Uterus (tissue), 4 donors: ENCODE measurements around the gene ANKRD63. TPM values are rescaled to one million over a fixed set of nuclear protein-coding genes. Genes with fewer than 3 reads are reported as not detected.

Experiments used
- DNase-seq, 2 donors: peaks; one replicate each; pipeline ENCODE4 v3.0.0-alpha.2; 2019 to 2020
- H3K27ac ChIP-seq, 2 donors: fragments of 200-600 bp; sonication (generic); 1 replicate in 1 of 2; 2 replicates in 1 of 2; pipeline ENCODE4 v1.5.1; 2016 to 2018
- H3K27me3 ChIP-seq, 2 donors: fragments of 200-600 bp; sonication (generic); one replicate each; pipeline ENCODE4 v1.5.1; 2018 to 2019; ENCODE audit warnings: control low read depth in 1 of 2
- H3K36me3 ChIP-seq, 2 donors: fragments of 200-600 bp; sonication (generic); one replicate each; pipeline ENCODE4 v1.5.1; 2019; ENCODE audit warnings: control low read depth in 1 of 2
- H3K4me1 ChIP-seq, 2 donors: fragments of 200-600 bp; sonication (generic); one replicate each; pipeline ENCODE4 v1.5.1; 2018 to 2019; ENCODE audit warnings: control low read depth in 1 of 2
- H3K4me3 ChIP-seq, 2 donors: fragments of 200-600 bp; sonication (generic); 1 replicate in 1 of 2; 2 replicates in 1 of 2; pipeline ENCODE4 v1.5.1; 2018 to 2019; ENCODE audit warnings: mild to moderate bottlenecking in 1 of 2
- H3K9me3 ChIP-seq, 2 donors: fragments of 200-600 bp; sonication (generic); one replicate each; pipeline ENCODE4 v1.5.1; 2019; ENCODE audit warnings: control low read depth in 1 of 2
- POLR2A ChIP-seq, 2 donors: fragments of 450-650 bp; IDR thresholded peaks; one replicate each; pipeline ENCODE4 v1.6.1; 2016; ENCODE audit warnings: antibody characterized with exemption in 2 of 2, mild to moderate bottlenecking in 1 of 2, moderate library complexity in 1 of 2
- intact Hi-C: fragments of 100-400 bp; cut with DNase I; formaldehyde crosslinking; loops from one replicate; pipeline ENCODE4 v1.15.1; 2023; ENCODE audit warnings: low total_unique reads
- total RNA-seq, 4 donors: library from RNA; depleted of rRNA in 3 of 4; stranded (reverse); fragments of >200 nt in 3 of 4; gene quantifications; one replicate each; pipeline versions ENCODE4 v1.1.0 to v1.2.4, GENCODE V29; 2014 to 2023
- TF ChIP-seq, protein P1 (sequence below), 4 experiments: fragments of 200-600 bp in 2 of 4; fragments of 450-650 bp in 2 of 4; sonication (generic) in 2 of 4; IDR thresholded peaks; one replicate each; pipeline ENCODE4 v1.5.1; 2016 to 2019; ENCODE audit warnings: antibody characterized with exemption in 4 of 4, mild to moderate bottlenecking in 2 of 4, moderate library complexity in 1 of 4
- donor health status: DM: yes; HTN: yes; CAD: no.

Gene ANKRD63
- total RNA-seq, 4 donors from 2014 or later: 0.28 to 0.52 TPM; not detected in 2

DNA sequence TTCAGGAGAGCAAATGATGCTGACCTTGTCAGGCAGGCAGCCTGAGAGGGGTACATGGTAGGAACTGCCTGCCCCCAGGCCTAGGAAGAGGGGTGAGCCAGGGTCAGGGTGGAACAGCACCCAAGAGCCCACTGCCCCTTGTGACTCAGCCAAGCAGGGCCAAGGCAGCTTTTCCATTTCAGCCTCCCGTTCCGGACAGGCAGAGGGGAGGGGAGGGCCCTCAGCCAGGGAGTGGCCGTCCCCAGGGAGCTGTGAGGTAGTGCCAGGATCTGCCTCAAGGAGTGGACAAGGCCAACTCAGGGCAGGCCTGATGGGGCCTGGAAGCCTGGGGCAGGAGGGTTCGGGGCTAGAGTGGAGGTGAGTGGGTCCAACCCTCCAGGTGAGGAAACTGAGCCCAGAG is 5.1 kb upstream of the ANKRD63 start:
- peaks cover 4 to 5% of the 10 kb centered on the region in 2 donors for H3K27me3 ChIP-seq
- no peak for DNase-seq
- TF ChIP-seq, protein P1, sequence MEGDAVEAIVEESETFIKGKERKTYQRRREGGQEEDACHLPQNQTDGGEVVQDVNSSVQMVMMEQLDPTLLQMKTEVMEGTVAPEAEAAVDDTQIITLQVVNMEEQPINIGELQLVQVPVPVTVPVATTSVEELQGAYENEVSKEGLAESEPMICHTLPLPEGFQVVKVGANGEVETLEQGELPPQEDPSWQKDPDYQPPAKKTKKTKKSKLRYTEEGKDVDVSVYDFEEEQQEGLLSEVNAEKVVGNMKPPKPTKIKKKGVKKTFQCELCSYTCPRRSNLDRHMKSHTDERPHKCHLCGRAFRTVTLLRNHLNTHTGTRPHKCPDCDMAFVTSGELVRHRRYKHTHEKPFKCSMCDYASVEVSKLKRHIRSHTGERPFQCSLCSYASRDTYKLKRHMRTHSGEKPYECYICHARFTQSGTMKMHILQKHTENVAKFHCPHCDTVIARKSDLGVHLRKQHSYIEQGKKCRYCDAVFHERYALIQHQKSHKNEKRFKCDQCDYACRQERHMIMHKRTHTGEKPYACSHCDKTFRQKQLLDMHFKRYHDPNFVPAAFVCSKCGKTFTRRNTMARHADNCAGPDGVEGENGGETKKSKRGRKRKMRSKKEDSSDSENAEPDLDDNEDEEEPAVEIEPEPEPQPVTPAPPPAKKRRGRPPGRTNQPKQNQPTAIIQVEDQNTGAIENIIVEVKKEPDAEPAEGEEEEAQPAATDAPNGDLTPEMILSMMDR (IDR thresholded peaks at IDR 0.05): no peak
- TF ChIP-seq POLR2A (IDR thresholded peaks at IDR 0.05): no peak
- H3K4me3 ChIP-seq: no peak overlapping the region
- intact Hi-C loops: loop anchor here (10.0 kb wide), 1 partner anchor 57 kb away; the partner anchor contains the start of gene CCDC9B
- peaks cover 0 to 5% of the 10 kb centered on the region in 2 donors for H3K4me1 ChIP-seq
- H3K9me3 ChIP-seq: no peaks in the 10 kb centered on the region
- H3K27ac ChIP-seq: no peak overlapping the region
- no peaks in the 10 kb centered on the region for H3K36me3 ChIP-seq

DNA sequence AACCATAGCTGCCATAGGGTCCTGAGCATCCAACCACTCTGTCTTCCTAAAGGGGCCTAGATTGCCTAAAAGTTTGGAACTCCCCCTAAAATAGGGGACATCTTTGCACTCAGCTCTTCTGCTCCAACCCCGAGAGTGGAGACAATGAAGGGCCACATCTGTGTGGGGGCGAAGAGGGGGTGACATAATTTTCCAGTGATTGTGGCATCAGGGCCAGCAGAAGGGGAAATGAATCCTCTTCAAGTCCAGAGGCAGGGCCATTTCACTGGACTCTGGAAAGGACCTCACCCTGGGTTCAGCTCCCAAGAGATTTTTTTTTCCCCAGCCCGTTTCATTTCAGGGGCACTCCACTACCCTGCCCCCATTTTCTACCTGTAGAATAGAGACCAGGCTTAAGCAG is 4.6 kb upstream of the ANKRD63 start:
- Histone ChIP-seq H3K36me3 (no peaks in the 10 kb centered on the region), H3K4me1 (peaks cover 0 to 9% of the 10 kb centered on the region in 2 donors), H3K9me3 (no peaks in the 10 kb centered on the region), H3K4me3 (no peak overlapping the region), H3K27ac (no peak overlapping the region), H3K27me3 (peaks cover 5 to 9% of the 10 kb centered on the region in 2 donors)
- TF ChIP-seq, protein P1 (IDR thresholded peaks at IDR 0.05): no peak
- no peak for TF ChIP-seq POLR2A (IDR thresholded peaks at IDR 0.05)
- DNase-seq: no peak
- intact Hi-C loops: loop anchor here (10.0 kb wide), 1 partner anchor 57 kb away; the partner anchor contains the start of gene CCDC9B

- no peak overlapping the region for H3K27ac ChIP-seq
- no peaks in the 10 kb centered on the region for H3K36me3 ChIP-seq
- DNase-seq: no peak
- H3K4me1 ChIP-seq: peaks cover 0 to 16% of the 10 kb centered on the region in 2 donors
- H3K4me3 ChIP-seq: no peak overlapping the region
- intact Hi-C loops: loop anchor here (10.0 kb wide), 1 partner anchor 58 kb away; the partner anchor contains the start of gene CCDC9B
- H3K27me3 ChIP-seq: peaks cover 5 to 15% of the 10 kb centered on the region in 2 donors
- no peak for TF ChIP-seq POLR2A (IDR thresholded peaks at IDR 0.05)
- TF ChIP-seq, protein P1 (IDR thresholded peaks at IDR 0.05): no peak
- H3K9me3 ChIP-seq: no peaks in the 10 kb centered on the region
These were observed 3.9 kb upstream of the ANKRD63 start for GRCh38 chr15:40286794-40287193.

DNA sequence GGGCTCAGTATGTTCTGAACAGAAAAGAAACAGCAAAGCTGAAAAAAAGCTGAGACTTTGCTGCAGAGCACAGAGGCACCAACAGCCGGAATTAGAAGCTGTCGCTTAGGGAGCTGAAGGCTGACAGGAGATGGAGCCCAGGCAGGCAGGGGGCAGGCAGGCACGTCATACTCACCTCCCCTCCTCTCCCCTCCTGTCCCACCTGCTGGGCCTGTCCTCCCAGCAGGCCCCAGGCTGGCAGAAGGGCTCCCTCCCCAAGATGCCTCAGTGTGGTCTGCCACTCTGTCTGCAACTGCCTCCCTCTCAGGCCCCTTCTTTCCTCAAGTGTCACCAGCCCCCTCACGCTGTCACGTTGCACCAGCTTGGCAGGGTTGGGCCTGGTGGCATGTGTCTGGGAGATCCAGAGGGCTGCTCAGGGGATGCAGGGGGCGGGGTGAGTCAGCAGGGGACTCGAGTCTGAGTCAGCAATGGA is 3.2 kb upstream of the ANKRD63 start:
- DNase-seq: no peak
- intact Hi-C loops: loop anchor here (10.0 kb wide), 1 partner anchor 59 kb away; the partner anchor contains the start of gene CCDC9B

DNA sequence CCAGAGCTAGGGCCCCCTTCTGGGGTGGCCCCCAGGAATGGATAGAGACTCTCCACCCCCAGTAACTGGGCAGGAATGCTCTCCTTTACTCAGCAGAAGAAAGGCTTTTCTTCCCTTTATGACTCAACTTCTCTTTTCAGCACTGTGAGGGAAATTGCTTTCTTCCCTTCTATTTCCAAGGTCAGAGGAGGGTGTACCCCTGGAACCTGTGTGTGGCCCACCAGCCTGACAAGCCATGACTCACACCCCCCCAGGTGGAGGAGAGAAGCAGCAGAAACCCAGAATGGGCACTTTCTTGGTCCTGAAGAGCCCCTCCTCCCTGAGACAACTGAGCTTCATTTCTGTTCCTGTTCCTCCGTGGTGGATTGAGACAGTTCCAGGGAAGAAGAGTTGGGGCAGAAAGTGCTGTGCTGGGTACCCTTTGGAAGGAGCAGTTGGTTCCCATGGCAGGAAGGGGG is 2.7 kb upstream of the ANKRD63 start:
- Histone ChIP-seq H3K27ac (no peak overlapping the region), H3K4me1 (peaks cover 0 to 21% of the 10 kb centered on the region in 2 donors), H3K4me3 (no peak overlapping the region), H3K36me3 (no peaks in the 10 kb centered on the region), H3K27me3 (peaks cover 12 to 23% of the 10 kb centered on the region in 2 donors), H3K9me3 (no peaks in the 10 kb centered on the region)
- intact Hi-C loops: loop anchor here (10.0 kb wide), 1 partner anchor 59 kb away; the partner anchor contains the start of gene CCDC9B
- no peak for TF ChIP-seq POLR2A (IDR thresholded peaks at IDR 0.05)
- TF ChIP-seq, protein P1 (IDR thresholded peaks at IDR 0.05): no peak
- no peak for DNase-seq

More for the DNA sequence above, 3.2 kb upstream of the ANKRD63 start:
- no peaks in the 10 kb centered on the region for H3K36me3 ChIP-seq
- H3K4me1 ChIP-seq: peaks cover 0 to 21% of the 10 kb centered on the region in 2 donors
- H3K27me3 ChIP-seq: peaks cover 8 to 21% of the 10 kb centered on the region in 2 donors
- H3K4me3 ChIP-seq: no peak overlapping the region
- TF ChIP-seq, protein P1 (IDR thresholded peaks at IDR 0.05): no peak
- TF ChIP-seq POLR2A (IDR thresholded peaks at IDR 0.05): no peak
- H3K27ac ChIP-seq: no peak overlapping the region
- no peaks in the 10 kb centered on the region for H3K9me3 ChIP-seq
